ENCODE measurements around the gene FYB1.

DNA sequence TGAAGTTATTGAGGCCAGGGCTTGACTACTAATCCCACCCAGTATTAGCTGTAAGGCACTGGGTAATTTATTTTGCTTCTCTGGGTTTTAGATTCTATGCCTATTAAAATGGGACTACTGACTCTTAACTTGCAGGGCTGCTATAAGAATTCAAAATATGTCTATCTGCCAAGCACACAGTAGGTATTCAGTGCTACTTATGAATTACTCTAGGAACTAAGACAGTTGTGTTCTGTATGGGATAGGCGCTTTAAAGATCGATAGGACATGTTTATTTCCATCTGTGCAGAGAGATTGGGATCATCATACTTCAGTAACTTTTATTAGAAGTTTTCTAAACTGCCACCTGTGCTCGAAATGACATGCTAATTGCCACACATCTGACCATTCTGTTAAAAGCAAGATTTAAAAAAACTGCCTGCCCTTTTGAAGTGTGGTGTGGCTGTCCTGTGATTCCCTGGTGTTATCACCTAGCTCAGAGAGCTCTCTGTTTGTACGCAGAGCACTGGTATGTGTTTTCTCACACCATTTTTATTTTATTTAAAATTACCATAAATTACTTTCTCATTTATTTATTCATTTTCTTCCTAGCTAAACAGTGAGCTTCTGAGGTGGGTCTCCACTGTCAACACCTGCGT is 58.7 kb downstream of the FYB1 start:
- TF ChIP-seq ZFX (IDR thresholded peaks at IDR 0.05): no peak
- TF ChIP-seq, protein P1, sequence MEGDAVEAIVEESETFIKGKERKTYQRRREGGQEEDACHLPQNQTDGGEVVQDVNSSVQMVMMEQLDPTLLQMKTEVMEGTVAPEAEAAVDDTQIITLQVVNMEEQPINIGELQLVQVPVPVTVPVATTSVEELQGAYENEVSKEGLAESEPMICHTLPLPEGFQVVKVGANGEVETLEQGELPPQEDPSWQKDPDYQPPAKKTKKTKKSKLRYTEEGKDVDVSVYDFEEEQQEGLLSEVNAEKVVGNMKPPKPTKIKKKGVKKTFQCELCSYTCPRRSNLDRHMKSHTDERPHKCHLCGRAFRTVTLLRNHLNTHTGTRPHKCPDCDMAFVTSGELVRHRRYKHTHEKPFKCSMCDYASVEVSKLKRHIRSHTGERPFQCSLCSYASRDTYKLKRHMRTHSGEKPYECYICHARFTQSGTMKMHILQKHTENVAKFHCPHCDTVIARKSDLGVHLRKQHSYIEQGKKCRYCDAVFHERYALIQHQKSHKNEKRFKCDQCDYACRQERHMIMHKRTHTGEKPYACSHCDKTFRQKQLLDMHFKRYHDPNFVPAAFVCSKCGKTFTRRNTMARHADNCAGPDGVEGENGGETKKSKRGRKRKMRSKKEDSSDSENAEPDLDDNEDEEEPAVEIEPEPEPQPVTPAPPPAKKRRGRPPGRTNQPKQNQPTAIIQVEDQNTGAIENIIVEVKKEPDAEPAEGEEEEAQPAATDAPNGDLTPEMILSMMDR (conservative IDR thresholded peaks at IDR 0.05): no peak

Measured in C4-2B (cell line).